HepG2 (cell line): ENCODE measurements around the gene RNU6-1. TPM values are rescaled to one million over a fixed set of nuclear protein-coding genes. Genes with fewer than 3 reads are reported as not detected.

Experiments
- ATAC-seq: fragments of 200-7000 bp; cut with Tn5 transposase; 3 replicates; pipeline ENCODE4 v1.9.1; 2020; ENCODE audit warnings: mild to moderate bottlenecking, moderate library complexity
- BruUV-seq: library from RNA; stranded (reverse); fragments of 400-500 nt; replicated peaks from 2 replicates; lab custom pipeline; 2021; lab: Mats Ljungman, UMichigan
- CTCF ChIA-PET: fragments of 300-600 bp; formaldehyde crosslinking; extraction: SDS; loops from one replicate; lab custom pipeline; 2021; ENCODE audit warnings: low total read pairs, inconsistent platforms, low intra/inter-chr PET ratio; lab: Yijun Ruan, JAX
- POLR2A ChIA-PET: fragments of 350-600 bp; sonication (Branson Sonifier 250); formaldehyde crosslinking; loops from one replicate; lab custom pipeline; 2020; ENCODE audit warnings: antibody characterized with exemption, inconsistent platforms; lab: Yijun Ruan, JAX
- DNase-seq: peaks from one replicate; pipeline ENCODE4 v3.0.0-alpha.2; 2015; ENCODE audit warnings: low spot score
- FAIRE-seq: peaks from 3 replicates; lab custom pipeline; 2011; peaks lifted over from hg19 to GRCh38; lab: Jason Lieb, UNC
- H2AFZ ChIP-seq: one replicate; pipeline ENCODE4 v1.6.1; 2011; ENCODE audit warnings: low read length, inconsistent platforms
- H3K27ac ChIP-seq: fragments of 300-600 bp; 3 replicates; pipeline ENCODE4 v1.8.0; 2011; ENCODE audit warnings: mixed run types, mild to moderate bottlenecking, mixed read lengths, low read length, inconsistent platforms; ENCODE audit not compliant: insufficient read depth; ENCODE audit errors: extremely low read length
- H3K27me3 ChIP-seq, 2 experiments: fragments of 200-600 bp in 1 of 2; 2 replicates in 1 of 2; 3 replicates in 1 of 2; pipeline versions ENCODE4 v1.6.0 to v1.8.0; 2011; ENCODE audit warnings: low read length in 2 of 2, mild to moderate bottlenecking in 2 of 2, moderate library complexity in 2 of 2, inconsistent platforms in 1 of 2; ENCODE audit not compliant: insufficient read depth in 2 of 2, control insufficient read depth in 1 of 2
- H3K36me3 ChIP-seq, 2 experiments: fragments of 200-600 bp in 1 of 2; replicated peaks in 1 of 2; 2 replicates in 1 of 2; 3 replicates in 1 of 2; pipeline versions ENCODE4 v1.5.1 to v1.8.0; 2011; ENCODE audit warnings: low read length in 2 of 2, inconsistent platforms in 1 of 2; ENCODE audit not compliant: insufficient read depth in 2 of 2, control insufficient read depth in 1 of 2
- H3K4me1 ChIP-seq: 2 replicates; pipeline ENCODE4 v1.5.1; 2012; ENCODE audit warnings: low read length, inconsistent platforms; ENCODE audit not compliant: insufficient read depth
- H3K4me2 ChIP-seq: 2 replicates; pipeline ENCODE4 v1.6.0; 2011; ENCODE audit warnings: low read depth, low read length, inconsistent platforms
- H3K4me3 ChIP-seq, 3 experiments: fragments of 200-600 bp in 1 of 3; sonication (generic), shearing (Covaris generic) in 1 of 3; replicated peaks in 1 of 3; 2 replicates each; pipeline ENCODE4 v1.5.1; 2011 to 2016; ENCODE audit warnings: low read length in 3 of 3, inconsistent platforms in 2 of 3, low read depth in 2 of 3, mild to moderate bottlenecking in 2 of 3, control low read depth in 1 of 3, mixed read lengths in 1 of 3; ENCODE audit not compliant: insufficient read depth in 1 of 3
- H3K79me2 ChIP-seq: one replicate; pipeline ENCODE4 v1.6.1; 2011; ENCODE audit warnings: low read length, inconsistent platforms; ENCODE audit not compliant: insufficient read depth
- H3K9ac ChIP-seq: 2 replicates; pipeline ENCODE4 v1.6.0; 2011; ENCODE audit warnings: mild to moderate bottlenecking, low read depth, low read length, inconsistent platforms; ENCODE audit not compliant: insufficient read depth
- H3K9me3 ChIP-seq: 2 replicates; pipeline ENCODE4 v1.5.1; 2012; ENCODE audit warnings: mild to moderate bottlenecking, low read length
- H4K20me1 ChIP-seq: 2 replicates; pipeline ENCODE4 v1.6.0; 2011; ENCODE audit warnings: inconsistent platforms, mild to moderate bottlenecking, low read length, moderate library complexity; ENCODE audit not compliant: insufficient read depth
- MTA1 ChIP-seq: sonication (generic); formaldehyde crosslinking; IDR thresholded peaks from 2 replicates; pipeline ENCODE4 v1.4.0; 2020; ENCODE audit warnings: missing genetic modification reagents, mild to moderate bottlenecking, borderline replicate concordance
- NR1H2 ChIP-seq: sonication (generic); formaldehyde crosslinking; IDR thresholded peaks from 2 replicates; pipeline ENCODE4 v1.8.1; 2022; ENCODE audit warnings: low read depth, missing genetic modification reagents, borderline replicate concordance
- RCOR2 ChIP-seq: IDR thresholded peaks from 2 replicates; pipeline ENCODE4 v1.6.1; 2016; ENCODE audit warnings: missing biosample characterization, missing genetic modification reagents
- REPIN1 ChIP-seq: sonication (generic); formaldehyde crosslinking; IDR thresholded peaks from 2 replicates; pipeline ENCODE4 v1.8.0; 2022; ENCODE audit warnings: missing genetic modification reagents, low read depth, mild to moderate bottlenecking, borderline replicate concordance
- ZBTB1 ChIP-seq: sonication (generic); formaldehyde crosslinking; IDR thresholded peaks from 2 replicates; pipeline ENCODE4 v1.4.0; 2020; ENCODE audit warnings: missing genetic modification reagents, borderline replicate concordance
- ZGPAT ChIP-seq: IDR thresholded peaks from 2 replicates; pipeline ENCODE4 v1.6.1; 2016; ENCODE audit warnings: mild to moderate bottlenecking
- ZKSCAN8 ChIP-seq: IDR thresholded peaks from 2 replicates; pipeline ENCODE4 v1.6.1; 2016; ENCODE audit warnings: borderline replicate concordance, missing genetic modification reagents, missing compliant biosample characterization
- ZNF275 ChIP-seq: sonication (generic); formaldehyde crosslinking; IDR thresholded peaks from 2 replicates; pipeline ENCODE4 v1.8.0; 2022; ENCODE audit warnings: missing genetic modification reagents, mild to moderate bottlenecking, inconsistent platforms, borderline replicate concordance
- ZNF674 ChIP-seq: sonication (generic); formaldehyde crosslinking; IDR thresholded peaks from 2 replicates; pipeline ENCODE4 v1.5.0; 2020; ENCODE audit warnings: low read depth, mild to moderate bottlenecking, missing genetic modification reagents
- WGBS: methylation state at CpG from one replicate; pipeline ENCODE4 v1.1.6; 2017; ENCODE audit warnings: low lambda C conversion rate; 5-methylcytosine and 5-hydroxymethylcytosine counted together
- in situ Hi-C: cut with HindIII; loops from 2 replicates; pipeline ENCODE4 v1.10.0; 2017; ENCODE audit warnings: low pct_unique_long_range_greater_than_20kb; ENCODE audit not compliant: extremely low pct_ligation_motif_present
- intact Hi-C: fragments of 100-400 bp; cut with micrococcal nuclease; formaldehyde crosslinking; loops from one replicate; pipeline ENCODE4 v1.10.0; 2022; ENCODE audit not compliant: unreplicated experiment
- polyA plus RNA-seq, 8 experiments: library from polyadenylated mRNA; depleted of rRNA in 3 of 8; stranded (reverse) in 7 of 8; unstranded in 1 of 8; fragments of >200 nt; fragmentation: Illumina TruSeq in 4 of 8; extraction: Trizol in 4 of 8; gene quantifications; 2 replicates each; pipeline versions ENCODE4 v1.2.1 to v1.2.3, GENCODE V29; 2011 to 2016; ENCODE audit warnings: low read depth in 4 of 8, missing spikeins in 1 of 8, mixed read lengths in 1 of 8; ENCODE audit not compliant: insufficient read depth in 1 of 8
- total RNA-seq, 5 experiments: library from RNA; depleted of rRNA; stranded (reverse); fragments of >200 nt; fragmentation: Illumina TruSeq; extraction: Trizol; gene quantifications; 2 replicates each; pipeline ENCODE4 v1.2.3, GENCODE V29; 2016; ENCODE audit warnings: low read depth in 1 of 5
- TF ChIP-seq, protein P1 (sequence below), 2 experiments: sonication (generic) in 1 of 2; formaldehyde crosslinking in 1 of 2; IDR thresholded peaks; 2 replicates each; pipeline versions ENCODE4 v1.4.0 to v1.6.1; 2018 to 2020; ENCODE audit warnings: missing genetic modification reagents in 2 of 2, borderline replicate concordance in 1 of 2, low read depth in 1 of 2, mild to moderate bottlenecking in 1 of 2, missing biosample characterization in 1 of 2

Gene RNU6-1
- total and polyA plus RNA-seq, 2 of the 13 experiments (the other 11 are each of a cell fraction or from before 2014, with no cell fraction given) = under 0.01 TPM; not detected in 1

DNA sequence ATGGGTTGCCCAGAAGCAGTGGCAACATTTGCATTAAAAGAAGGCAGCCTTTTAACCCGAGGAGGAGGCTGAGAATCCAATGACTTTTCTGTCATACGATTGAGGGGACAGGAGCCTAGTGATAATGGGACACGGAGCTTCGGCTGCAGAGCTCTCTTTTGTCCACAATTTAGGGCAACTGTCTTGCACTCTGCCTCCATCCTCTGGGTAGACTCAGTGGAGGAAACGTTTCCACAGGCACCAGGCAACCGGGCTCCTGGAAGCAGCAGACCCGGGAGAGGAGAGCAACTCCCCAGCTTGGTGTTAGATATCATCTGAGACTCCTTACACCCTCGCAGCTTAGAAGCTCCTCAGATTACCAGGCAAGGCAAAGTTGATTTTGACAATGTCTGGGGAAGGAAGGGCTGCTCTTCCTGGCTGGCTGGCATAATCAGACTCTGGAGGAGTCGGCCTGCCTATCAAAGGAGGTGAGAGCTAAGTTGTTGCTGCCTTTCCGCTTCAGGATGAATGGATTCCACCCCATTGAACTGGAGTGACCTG lies 43.5 kb upstream of the RNU6-1 start (continued):
- TF ChIP-seq ZNF275 (CRISPR knock-in tag) (no peak), ZNF674 (CRISPR knock-in tag) (no peak), RCOR2 (CRISPR knock-in tag) (no peak), ZBTB1 (CRISPR knock-in tag) (no peak), REPIN1 (no peak), NR1H2 (CRISPR knock-in tag) (no peak)
- TF ChIP-seq, protein P1, sequence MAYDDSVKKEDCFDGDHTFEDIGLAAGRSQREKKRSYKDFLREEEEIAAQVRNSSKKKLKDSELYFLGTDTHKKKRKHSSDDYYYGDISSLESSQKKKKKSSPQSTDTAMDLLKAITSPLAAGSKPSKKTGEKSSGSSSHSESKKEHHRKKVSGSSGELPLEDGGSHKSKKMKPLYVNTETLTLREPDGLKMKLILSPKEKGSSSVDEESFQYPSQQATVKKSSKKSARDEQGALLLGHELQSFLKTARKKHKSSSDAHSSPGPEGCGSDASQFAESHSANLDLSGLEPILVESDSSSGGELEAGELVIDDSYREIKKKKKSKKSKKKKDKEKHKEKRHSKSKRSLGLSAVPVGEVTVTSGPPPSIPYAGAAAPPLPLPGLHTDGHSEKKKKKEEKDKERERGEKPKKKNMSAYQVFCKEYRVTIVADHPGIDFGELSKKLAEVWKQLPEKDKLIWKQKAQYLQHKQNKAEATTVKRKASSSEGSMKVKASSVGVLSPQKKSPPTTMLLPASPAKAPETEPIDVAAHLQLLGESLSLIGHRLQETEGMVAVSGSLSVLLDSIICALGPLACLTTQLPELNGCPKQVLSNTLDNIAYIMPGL (CRISPR knock-in tag; IDR thresholded peaks at IDR 0.05; ENCODE audit: borderline replicate concordance in 1 of 2, low read depth in 1 of 2) = no peak

- Histone ChIP-seq H3K9ac (no peak overlapping the region), H3K36me3 (no peaks in the 10 kb centered on the region), H3K4me1 (peaks cover 64% of the 10 kb centered on the region), H3K27ac (peak overlapping the region; percentile 38), H3K79me2 (no peaks in the 10 kb centered on the region), H3K27me3 (no peaks in the 10 kb centered on the region), H3K4me2 (no peak overlapping the region), H2AFZ (no peak overlapping the region), H3K4me3 (no peak overlapping the region), H4K20me1 (no peaks in the 10 kb centered on the region), H3K9me3 (no peaks in the 10 kb centered on the region)
- no peak for FAIRE-seq
- TF ChIP-seq ZKSCAN8 (CRISPR knock-in tag) (peak; percentile 93), ZGPAT (CRISPR knock-in tag) (no peak), MTA1 (no peak)
- DNase-seq = no peak
- WGBS = 91% methylated on average over 8 of the region's 8 CpGs
- in situ Hi-C loops (no loop called here), intact Hi-C loops (loop anchor here (5.0 kb wide), 2 partner anchors 65 to 80 kb away; no protein-coding TSS in a partner anchor)
- no peak for ATAC-seq
- ChIA-PET CTCF (no interaction called here), POLR2A (interaction anchor here (0.9 to 3.2 kb wide), 3 partner anchors 32 to 79 kb away, joined by 3 to 24 read pairs (median 13); no protein-coding TSS in a partner anchor)
- no TSS peak for BruUV-seq
Observed at GRCh38 chr15:67882487-67883233, 42.8 kb upstream of the RNU6-1 start.
